HepG2 (cell line): ENCODE results near the gene NOL8. TPM values are rescaled to one million over a fixed set of nuclear protein-coding genes. Genes with fewer than 3 reads are reported as not detected.

Source experiments
- ATF2 ChIP-seq: sonication (generic); formaldehyde crosslinking; IDR thresholded peaks from 2 replicates; pipeline ENCODE4 v1.4.0; 2020; ENCODE audit warnings: missing genetic modification reagents
- EHMT2 ChIP-seq: fragments of 200-600 bp; sonication (generic); IDR thresholded peaks from 2 replicates; pipeline ENCODE4 v1.7.0; 2017; ENCODE audit warnings: antibody characterized with exemption, low read depth, low read length, borderline replicate concordance
- HOXA7 ChIP-seq: sonication (generic); formaldehyde crosslinking; IDR thresholded peaks from 2 replicates; pipeline ENCODE4 v1.8.1; 2022; ENCODE audit warnings: mild to moderate bottlenecking, missing genetic modification reagents, moderate library complexity
- ISX ChIP-seq: sonication (generic); formaldehyde crosslinking; conservative IDR thresholded peaks from 2 replicates; pipeline ENCODE4 v1.5.0; 2020; ENCODE audit warnings: missing genetic modification reagents
- MTF2 ChIP-seq: sonication (generic); formaldehyde crosslinking; IDR thresholded peaks from 2 replicates; pipeline ENCODE4 v1.5.0; 2020; ENCODE audit warnings: missing genetic modification reagents, borderline replicate concordance
- NCOA2 ChIP-seq: sonication (generic); formaldehyde crosslinking; IDR thresholded peaks from 2 replicates; pipeline ENCODE4 v1.8.0; 2022; ENCODE audit warnings: inconsistent platforms
- NFIC ChIP-seq: IDR thresholded peaks from 2 replicates; pipeline ENCODE4 v1.6.1; 2012; ENCODE audit warnings: mild to moderate bottlenecking, low read length, inconsistent platforms
- SOX5 ChIP-seq: IDR thresholded peaks from 2 replicates; pipeline ENCODE4 v1.6.1; 2016; ENCODE audit warnings: borderline replicate concordance
- SRSF4 ChIP-seq: fragments of 200-400 bp; formaldehyde crosslinking; IDR thresholded peaks from one replicate; pipeline ENCODE4 v1.6.1; 2018; ENCODE audit warnings: mild to moderate bottlenecking, low read depth, low read length, moderate library complexity; ENCODE audit not compliant: poor library complexity, severe bottlenecking
- TERF1 ChIP-seq: sonication (generic); formaldehyde crosslinking; IDR thresholded peaks from 2 replicates; pipeline ENCODE4 v1.8.0; 2022; ENCODE audit warnings: mild to moderate bottlenecking, missing genetic modification reagents, moderate library complexity
- ZFYVE20 ChIP-seq: sonication (generic); formaldehyde crosslinking; IDR thresholded peaks from 2 replicates; pipeline ENCODE4 v1.8.0; 2023; ENCODE audit warnings: low read depth, mild to moderate bottlenecking, moderate library complexity, missing genetic modification reagents, borderline replicate concordance
- ZNF276 ChIP-seq: sonication (generic); formaldehyde crosslinking; IDR thresholded peaks from 2 replicates; pipeline ENCODE4 v1.4.0; 2020; ENCODE audit warnings: mild to moderate bottlenecking, low read depth, missing genetic modification reagents
- ZSCAN25 ChIP-seq: sonication (generic); formaldehyde crosslinking; IDR thresholded peaks from 2 replicates; pipeline ENCODE4 v1.8.0; 2022; ENCODE audit warnings: mild to moderate bottlenecking, missing genetic modification reagents
- polyA plus RNA-seq, 8 experiments: library from polyadenylated mRNA; depleted of rRNA in 3 of 8; stranded (reverse) in 7 of 8; unstranded in 1 of 8; fragments of >200 nt; fragmentation: Illumina TruSeq in 4 of 8; extraction: Trizol in 4 of 8; gene quantifications; 2 replicates each; pipeline versions ENCODE4 v1.2.1 to v1.2.3, GENCODE V29; 2011 to 2016; ENCODE audit warnings: low read depth in 4 of 8, missing spikeins in 1 of 8, mixed read lengths in 1 of 8; ENCODE audit not compliant: insufficient read depth in 1 of 8
- total RNA-seq, 5 experiments: library from RNA; depleted of rRNA; stranded (reverse); fragments of >200 nt; fragmentation: Illumina TruSeq; extraction: Trizol; gene quantifications; 2 replicates each; pipeline ENCODE4 v1.2.3, GENCODE V29; 2016; ENCODE audit warnings: low read depth in 1 of 5
- TF ChIP-seq, protein P1 (sequence below): sonication (generic); formaldehyde crosslinking; IDR thresholded peaks from 2 replicates; pipeline ENCODE4 v1.5.1; 2020; ENCODE audit warnings: missing genetic modification reagents, mild to moderate bottlenecking, borderline replicate concordance
- TF ChIP-seq, protein P2 (sequence below): sonication (generic); formaldehyde crosslinking; IDR thresholded peaks from 2 replicates; pipeline ENCODE4 v1.5.0; 2020; ENCODE audit warnings: mild to moderate bottlenecking, missing genetic modification reagents

NOL8 gene
- total and polyA plus RNA-seq, 2 of the 13 experiments (the other 11 are each of a cell fraction or from before 2014, with no cell fraction given) = 12.8 to 36.3 TPM

DNA sequence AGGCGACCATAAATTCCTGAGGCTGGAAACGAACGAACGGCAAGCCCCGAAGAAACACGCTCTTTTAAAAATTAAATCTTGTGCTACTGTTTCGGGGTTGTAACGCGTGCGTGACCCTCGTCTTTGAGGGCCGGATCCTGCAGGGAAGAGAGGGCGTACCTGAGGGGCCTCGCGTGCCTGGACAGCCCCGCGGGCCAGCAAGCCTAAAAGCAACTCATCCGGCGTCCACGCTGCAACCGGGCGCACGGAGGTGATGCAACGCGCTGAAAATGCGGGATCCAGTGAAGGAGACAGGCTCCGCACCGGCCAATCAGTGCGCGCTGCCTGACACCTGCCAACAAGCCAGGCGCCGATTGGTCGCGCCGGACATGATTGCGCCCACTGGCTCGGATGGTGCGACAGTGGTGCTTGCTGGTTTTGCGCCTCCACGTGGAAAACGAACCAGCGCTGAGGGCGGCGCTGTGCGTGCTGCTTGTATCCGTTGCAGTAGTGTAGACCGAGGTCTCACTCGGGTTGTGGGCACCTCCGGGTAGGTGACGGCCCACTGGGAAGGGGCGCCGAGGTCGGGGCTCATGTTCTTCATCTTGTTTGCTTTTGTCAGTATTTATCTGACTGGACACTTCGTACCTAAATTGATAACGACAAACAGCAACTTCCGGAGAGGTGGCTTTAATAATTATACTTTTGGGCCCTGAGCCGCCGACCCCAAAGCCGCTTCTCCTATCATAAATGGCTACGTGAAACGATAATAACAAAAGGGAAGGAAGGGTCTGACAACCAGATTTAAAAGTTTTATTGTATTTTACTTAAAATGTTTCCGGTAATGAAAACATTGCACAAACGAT, 31.5 kb downstream of the NOL8 start, which contains the start of gene IARS1 (continued):
- TF ChIP-seq ISX (CRISPR knock-in tag) (0 out of 2 replicates have a peak, but pooled peaks have one; percentile 65), ZSCAN25 (CRISPR knock-in tag) (0 out of 2 replicates have a peak, but pooled peaks have one; percentile 56), EHMT2 (no peak), SRSF4 (no peak), HOXA7 (CRISPR knock-in tag) (no peak), ZNF276 (CRISPR knock-in tag) (no peak), NCOA2 (CRISPR knock-in tag) (peak; percentile 72), NFIC (no peak), SOX5 (CRISPR knock-in tag) (peak; percentile 29; the same call in 1 of the 2 replicates), ATF2 (CRISPR knock-in tag) (peak; percentile 95), ZFYVE20 (CRISPR knock-in tag) (no peak), MTF2 (CRISPR knock-in tag) (no peak; the same call in 1 of the 2 replicates), TERF1 (CRISPR knock-in tag) (no peak)
- TF ChIP-seq, protein P1, sequence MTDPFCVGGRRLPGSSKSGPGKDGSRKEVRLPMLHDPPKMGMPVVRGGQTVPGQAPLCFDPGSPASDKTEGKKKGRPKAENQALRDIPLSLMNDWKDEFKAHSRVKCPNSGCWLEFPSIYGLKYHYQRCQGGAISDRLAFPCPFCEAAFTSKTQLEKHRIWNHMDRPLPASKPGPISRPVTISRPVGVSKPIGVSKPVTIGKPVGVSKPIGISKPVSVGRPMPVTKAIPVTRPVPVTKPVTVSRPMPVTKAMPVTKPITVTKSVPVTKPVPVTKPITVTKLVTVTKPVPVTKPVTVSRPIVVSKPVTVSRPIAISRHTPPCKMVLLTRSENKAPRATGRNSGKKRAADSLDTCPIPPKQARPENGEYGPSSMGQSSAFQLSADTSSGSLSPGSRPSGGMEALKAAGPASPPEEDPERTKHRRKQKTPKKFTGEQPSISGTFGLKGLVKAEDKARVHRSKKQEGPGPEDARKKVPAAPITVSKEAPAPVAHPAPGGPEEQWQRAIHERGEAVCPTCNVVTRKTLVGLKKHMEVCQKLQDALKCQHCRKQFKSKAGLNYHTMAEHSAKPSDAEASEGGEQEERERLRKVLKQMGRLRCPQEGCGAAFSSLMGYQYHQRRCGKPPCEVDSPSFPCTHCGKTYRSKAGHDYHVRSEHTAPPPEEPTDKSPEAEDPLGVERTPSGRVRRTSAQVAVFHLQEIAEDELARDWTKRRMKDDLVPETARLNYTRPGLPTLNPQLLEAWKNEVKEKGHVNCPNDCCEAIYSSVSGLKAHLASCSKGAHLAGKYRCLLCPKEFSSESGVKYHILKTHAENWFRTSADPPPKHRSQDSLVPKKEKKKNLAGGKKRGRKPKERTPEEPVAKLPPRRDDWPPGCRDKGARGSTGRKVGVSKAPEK (CRISPR knock-in tag) = no peak
- TF ChIP-seq, protein P2, sequence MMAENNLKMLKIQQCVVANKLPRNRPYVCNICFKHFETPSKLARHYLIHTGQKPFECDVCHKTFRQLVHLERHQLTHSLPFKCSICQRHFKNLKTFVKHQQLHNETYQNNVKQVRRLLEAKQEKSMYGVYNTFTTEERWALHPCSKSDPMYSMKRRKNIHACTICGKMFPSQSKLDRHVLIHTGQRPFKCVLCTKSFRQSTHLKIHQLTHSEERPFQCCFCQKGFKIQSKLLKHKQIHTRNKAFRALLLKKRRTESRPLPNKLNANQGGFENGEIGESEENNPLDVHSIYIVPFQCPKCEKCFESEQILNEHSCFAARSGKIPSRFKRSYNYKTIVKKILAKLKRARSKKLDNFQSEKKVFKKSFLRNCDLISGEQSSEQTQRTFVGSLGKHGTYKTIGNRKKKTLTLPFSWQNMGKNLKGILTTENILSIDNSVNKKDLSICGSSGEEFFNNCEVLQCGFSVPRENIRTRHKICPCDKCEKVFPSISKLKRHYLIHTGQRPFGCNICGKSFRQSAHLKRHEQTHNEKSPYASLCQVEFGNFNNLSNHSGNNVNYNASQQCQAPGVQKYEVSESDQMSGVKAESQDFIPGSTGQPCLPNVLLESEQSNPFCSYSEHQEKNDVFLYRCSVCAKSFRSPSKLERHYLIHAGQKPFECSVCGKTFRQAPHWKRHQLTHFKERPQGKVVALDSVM (CRISPR knock-in tag) = peak; percentile 48
